Nucleus accumbens (tissue), 56 donors: ENCODE data around the gene AADAT.
"Not testable (repeated sequence)": the region's sequence is repeated elsewhere in the genome, so short reads cannot be mapped to it uniquely, and the experiment has no call there.

ENCODE experiments used
- DNase-seq, 56 donors: peaks; one replicate each; lab custom pipeline; 2025; lab: John Stamatoyannopoulos, UW

Gene AADAT

GRCh38 chr4:170089668-170090351 is at the start of gene AADAT:
Gene AADAT, minus strand, starts transcription at chr4:170089956. Its CDS starts 266 bp downstream, at chr4:170089690.
- peak in 55 of 56 donors; percentile 19 to 86 (median 71) for DNase-seq

- DNase-seq = peak in 51 of 56 donors; percentile 1 to 87 (median 43)
Observed at GRCh38 chr4:170138580-170139194, 48.9 kb upstream of the AADAT start.

GRCh38 chr4:170137927-170138326 is 48.2 kb upstream of the AADAT start:
- no peak for DNase-seq

GRCh38 chr4:170137466-170137865 is 47.7 kb upstream of the AADAT start:
- DNase-seq = no peak

- no peak for DNase-seq
Observed at GRCh38 chr4:170134821-170135220, 45.1 kb upstream of the AADAT start.

- no peak for DNase-seq
Observed at GRCh38 chr4:170128219-170128804, 38.6 kb upstream of the AADAT start.

GRCh38 chr4:170127758-170128157 is 38.0 kb upstream of the AADAT start:
- no peak for DNase-seq

GRCh38 chr4:170124406-170124805 is 34.6 kb upstream of the AADAT start:
- DNase-seq = no peak

- DNase-seq = no peak
Observed at GRCh38 chr4:170122252-170122651, 32.5 kb upstream of the AADAT start.

- DNase-seq = no peak
Observed at GRCh38 chr4:170114636-170115035, 24.9 kb upstream of the AADAT start.

- DNase-seq = not testable (repeated sequence)
Observed at GRCh38 chr4:170114183-170114582, 24.4 kb upstream of the AADAT start.

GRCh38 chr4:170111546-170111945 is 21.8 kb upstream of the AADAT start:
- DNase-seq = no peak

- DNase-seq = no peak
Observed at GRCh38 chr4:170111085-170111484, 21.3 kb upstream of the AADAT start.

GRCh38 chr4:170110285-170110672 is 20.5 kb upstream of the AADAT start:
- DNase-seq = no peak

GRCh38 chr4:170109586-170110284 is 20.0 kb upstream of the AADAT start:
- peak in 17 of 56 donors; percentile 7 to 31 (median 12) for DNase-seq

- no peak for DNase-seq
Observed at GRCh38 chr4:170106900-170107299, 17.1 kb upstream of the AADAT start.

- no peak for DNase-seq
Observed at GRCh38 chr4:170102426-170102825, 12.7 kb upstream of the AADAT start.

GRCh38 chr4:170098171-170098570 is 8.4 kb upstream of the AADAT start:
- DNase-seq = not testable (repeated sequence)

GRCh38 chr4:170097681-170098080 is 7.9 kb upstream of the AADAT start:
- no peak for DNase-seq

GRCh38 chr4:170093973-170094535 is 4.3 kb upstream of the AADAT start:
- DNase-seq = no peak
